K562 (cell line): Measurements from ENCODE around the gene PVALEF. TPM values are rescaled to one million over a fixed set of nuclear protein-coding genes. Genes with fewer than 3 reads are reported as not detected.

Experiments
- BHLHE40 ChIP-seq: IDR thresholded peaks from 2 replicates; pipeline ENCODE4 v1.6.1; 2011; ENCODE audit warnings: low read length, improper control_type of control experiment
- CBX5 ChIP-seq: IDR thresholded peaks from 2 replicates; pipeline ENCODE4 v1.6.1; 2014; ENCODE audit warnings: low read depth, borderline replicate concordance
- CCAR2 ChIP-seq: fragments of 200-400 bp; formaldehyde crosslinking; IDR thresholded peaks from 2 replicates; pipeline ENCODE4 v1.6.1; 2017; ENCODE audit warnings: mild to moderate bottlenecking, low read depth, low read length
- CREBBP ChIP-seq: IDR thresholded peaks from one replicate; pipeline ENCODE4 v1.6.1; 2012; ENCODE audit warnings: low read depth, mild to moderate bottlenecking, control low read depth, inconsistent platforms, low read length
- CTCF ChIP-seq, 3 experiments: IDR thresholded peaks in 2 of 3; conservative IDR thresholded peaks in 1 of 3; 2 replicates each; pipeline ENCODE4 v1.5.1; 2011 to 2012; ENCODE audit warnings: low read length in 3 of 3, mild to moderate bottlenecking in 3 of 3, control low read depth in 2 of 3, improper control_type of control experiment in 1 of 3, inconsistent platforms in 1 of 3, low read depth in 1 of 3, mixed read lengths in 1 of 3, moderate library complexity in 1 of 3; ENCODE audit not compliant: insufficient read depth in 2 of 3
- FIP1L1 ChIP-seq: fragments of 200-400 bp; formaldehyde crosslinking; IDR thresholded peaks from 2 replicates; pipeline ENCODE4 v1.6.1; 2018; ENCODE audit warnings: mild to moderate bottlenecking, low read depth, low read length; ENCODE audit not compliant: poor library complexity, severe bottlenecking
- GTF2E2 ChIP-seq: fragments of 200-800 bp; sonication (Bioruptor generic); IDR thresholded peaks from 2 replicates; pipeline ENCODE4 v1.6.1; 2016; ENCODE audit warnings: missing genetic modification characterization, missing compliant biosample characterization
- HIVEP1 ChIP-seq: fragments of 250-450 bp; sonication (Bioruptor Pico); IDR thresholded peaks from 2 replicates; pipeline ENCODE4 v1.4.0; 2020; ENCODE audit warnings: mild to moderate bottlenecking
- MAFF ChIP-seq: IDR thresholded peaks from 2 replicates; pipeline ENCODE4 v1.6.1; 2012; ENCODE audit warnings: low read length, improper control_type of control experiment
- MAX ChIP-seq: sonication (generic); formaldehyde crosslinking; IDR thresholded peaks from 2 replicates; pipeline ENCODE4 v1.9.0; 2022; ENCODE audit warnings: mild to moderate bottlenecking, missing genetic modification reagents
- MCM3 ChIP-seq: fragments of 450-650 bp; IDR thresholded peaks from 2 replicates; pipeline ENCODE4 v1.6.1; 2016
- MYNN ChIP-seq, 2 experiments: sonication (generic); formaldehyde crosslinking in 1 of 2; IDR thresholded peaks; 2 replicates each; pipeline versions ENCODE4 v1.5.0 to v1.6.1; 2016 to 2020; ENCODE audit warnings: antibody characterized with exemption in 1 of 2, missing genetic modification reagents in 1 of 2
- NFYB ChIP-seq: IDR thresholded peaks from 2 replicates; pipeline ENCODE4 v1.6.1; 2011; ENCODE audit warnings: mild to moderate bottlenecking, moderate library complexity; ENCODE audit not compliant: insufficient read length; ENCODE audit errors: extremely low read depth
- NUFIP1 ChIP-seq: fragments of 450-650 bp; IDR thresholded peaks from 2 replicates; pipeline ENCODE4 v1.6.1; 2018; ENCODE audit not compliant: partially characterized antibody
- PYGO2 ChIP-seq: fragments of 450-650 bp; IDR thresholded peaks from 2 replicates; pipeline ENCODE4 v1.6.1; 2016; ENCODE audit warnings: mild to moderate bottlenecking, missing genetic modification characterization, moderate library complexity, missing compliant biosample characterization
- RB1 ChIP-seq: fragments of 450-650 bp; IDR thresholded peaks from 2 replicates; pipeline ENCODE4 v1.6.1; 2017; ENCODE audit warnings: low read depth, mild to moderate bottlenecking
- RCOR1 ChIP-seq, 2 experiments: IDR thresholded peaks; 2 replicates each; pipeline ENCODE4 v1.6.1; 2012; ENCODE audit warnings: low read depth in 2 of 2, low read length in 2 of 2, borderline replicate concordance in 1 of 2, improper control_type of control experiment in 1 of 2
- SMAD3 ChIP-seq: fragments of 450-650 bp; formaldehyde crosslinking; conservative IDR thresholded peaks from 2 replicates; pipeline ENCODE4 v1.4.0; 2020; ENCODE audit warnings: mild to moderate bottlenecking
- SMARCB1 ChIP-seq: IDR thresholded peaks from 2 replicates; pipeline ENCODE4 v1.6.1; 2011; ENCODE audit warnings: improper control_type of control experiment, low read depth; ENCODE audit not compliant: insufficient read length
- SP1 ChIP-seq: sonication (generic); formaldehyde crosslinking; IDR thresholded peaks from 2 replicates; pipeline ENCODE4 v1.8.1; 2022; ENCODE audit warnings: mild to moderate bottlenecking, missing genetic modification reagents
- TCFL5 ChIP-seq: fragments of 250-450 bp; sonication (Bioruptor Pico); conservative IDR thresholded peaks from 2 replicates; pipeline ENCODE4 v1.6.1; 2021; ENCODE audit warnings: mild to moderate bottlenecking, moderate library complexity, matching md5 sums
- ZBTB17 ChIP-seq: fragments of 450-650 bp; formaldehyde crosslinking; IDR thresholded peaks from 2 replicates; pipeline ENCODE4 v1.4.0; 2020; ENCODE audit warnings: mild to moderate bottlenecking
- ZBTB7A ChIP-seq: IDR thresholded peaks from 2 replicates; pipeline ENCODE4 v1.6.1; 2011; ENCODE audit warnings: low read depth, mild to moderate bottlenecking, low read length, moderate library complexity, borderline replicate concordance; ENCODE audit not compliant: control insufficient read depth
- ZC3H11A ChIP-seq: IDR thresholded peaks from 2 replicates; pipeline ENCODE4 v1.6.1; 2012; ENCODE audit warnings: low read depth, low read length, improper control_type of control experiment
- ZFP36 ChIP-seq: fragments of 150-350 bp; IDR thresholded peaks from 2 replicates; pipeline ENCODE4 v1.6.1; 2018; ENCODE audit warnings: low read length, low read depth; ENCODE audit not compliant: partially characterized antibody
- ZNF121 ChIP-seq: sonication (generic); formaldehyde crosslinking; conservative IDR thresholded peaks from 2 replicates; pipeline ENCODE4 v1.8.0; 2022; ENCODE audit warnings: missing genetic modification reagents
- ZNF146 ChIP-seq: IDR thresholded peaks from one replicate; pipeline ENCODE4 v1.6.1; 2018; ENCODE audit warnings: missing compliant biosample characterization; ENCODE audit not compliant: unreplicated experiment
- ZNF217 ChIP-seq: sonication (generic); formaldehyde crosslinking; IDR thresholded peaks from 2 replicates; pipeline ENCODE4 v1.8.0; 2022; ENCODE audit warnings: mild to moderate bottlenecking, missing genetic modification reagents
- ZNF583 ChIP-seq: fragments of 250-450 bp; sonication (Bioruptor Pico); IDR thresholded peaks from 2 replicates; pipeline ENCODE4 v1.4.0; 2020
- ZNF766 ChIP-seq: fragments of 200-800 bp; sonication (Bioruptor generic); conservative IDR thresholded peaks from 2 replicates; pipeline ENCODE4 v1.6.1; 2016; ENCODE audit warnings: missing genetic modification characterization, missing compliant biosample characterization
- polyA plus RNA-seq, 8 experiments: library from polyadenylated mRNA; depleted of rRNA in 4 of 8; stranded (reverse) in 5 of 8; unstranded in 3 of 8; fragments of >200 nt; fragmentation: Nextera tagmentation in 2 of 8; fragmentation: Illumina TruSeq in 1 of 8; extraction: Ambion mirVana in 2 of 8; extraction: Trizol in 1 of 8; gene quantifications; 2 replicates each; pipeline versions ENCODE4 v1.2.1 to v1.2.3, GENCODE V29; 2011 to 2014; ENCODE audit warnings: inconsistent platforms in 1 of 8, missing spikeins in 1 of 8
- total RNA-seq, 7 experiments: library from RNA; depleted of rRNA in 6 of 7; stranded (reverse); fragments of >200 nt in 6 of 7; fragmentation: Illumina TruSeq in 2 of 7; extraction: Trizol in 2 of 7; gene quantifications; 2 replicates each; pipeline versions ENCODE4 v1.2.1 to v1.2.3, GENCODE V29; 2011 to 2021; ENCODE audit warnings: low replicate concordance in 1 of 7

The PVALEF gene
- total and polyA plus RNA-seq, 9 of the 15 experiments (the other 6 are each of a cell fraction or from before 2014, with no cell fraction given): not detected

- TF ChIP-seq ZBTB7A: no peak
- TF ChIP-seq ZNF121 (CRISPR knock-in tag): peak; percentile 65
- no peak for TF ChIP-seq HIVEP1 (CRISPR knock-in tag)
- peak; percentile 53; the same call in 1 of the 2 replicates for TF ChIP-seq RB1
- TF ChIP-seq ZNF217 (CRISPR knock-in tag): no peak
- peak; percentile 80 to 89 (median 86) for TF ChIP-seq CTCF (IDR thresholded peaks at IDR 0.05 in 2 of 3, conservative IDR thresholded peaks at IDR 0.05 in 1 of 3; ENCODE audit: insufficient read depth in 2 of 3, low read depth in 1 of 3, low read length in 3 of 3)
- TF ChIP-seq MYNN (IDR thresholded peaks at IDR 0.05): no peak
- TF ChIP-seq MYNN (CRISPR knock-in tag; IDR thresholded peaks at IDR 0.05): no peak
- TF ChIP-seq MAX: peak; percentile 56; the same call in 1 of the 2 replicates
- no peak for TF ChIP-seq SP1 (CRISPR knock-in tag)
- no peak for TF ChIP-seq CREBBP
- no peak for TF ChIP-seq NFYB
- no peak for TF ChIP-seq SMAD3 (CRISPR knock-in tag)
- TF ChIP-seq CBX5: no peak
- TF ChIP-seq BHLHE40: no peak
- no peak for TF ChIP-seq FIP1L1
- no peak for TF ChIP-seq ZNF583 (CRISPR knock-in tag)
- TF ChIP-seq ZFP36: peak; percentile 18
- TF ChIP-seq ZNF146 (CRISPR knock-in tag): no peak
- TF ChIP-seq CCAR2: no peak
- no peak for TF ChIP-seq GTF2E2 (tag)
- 0 out of 4 replicates have a peak, but pooled peaks of 1 of the 2 experiments have one; percentile 6 for TF ChIP-seq RCOR1 (IDR thresholded peaks at IDR 0.05; ENCODE audit: borderline replicate concordance in 1 of 2, low read depth in 2 of 2, low read length in 2 of 2)
- no peak for TF ChIP-seq PYGO2 (tag)
- no peak for TF ChIP-seq NUFIP1
- TF ChIP-seq MAFF: no peak
- no peak for TF ChIP-seq MCM3
- TF ChIP-seq ZNF766 (CRISPR knock-in tag): 0 out of 2 replicates have a peak, but pooled peaks have one; percentile 28
- TF ChIP-seq ZBTB17 (CRISPR knock-in tag): no peak
- TF ChIP-seq ZC3H11A: no peak
- no peak for TF ChIP-seq SMARCB1
- no peak for TF ChIP-seq TCFL5 (CRISPR knock-in tag)
These were observed 22.8 kb upstream of the PVALEF start (continued) for GRCh38 chr17:81142301-81143199.
